ENCODE results near the gene C6orf163.

C6orf163 gene

GRCh38 chr6:87351583-87351982, 7.0 kb downstream of the C6orf163 start:
- no peak overlapping the region for H3K4me3 ChIP-seq (ENCODE audit: low read length)
- TF ChIP-seq, protein P1, sequence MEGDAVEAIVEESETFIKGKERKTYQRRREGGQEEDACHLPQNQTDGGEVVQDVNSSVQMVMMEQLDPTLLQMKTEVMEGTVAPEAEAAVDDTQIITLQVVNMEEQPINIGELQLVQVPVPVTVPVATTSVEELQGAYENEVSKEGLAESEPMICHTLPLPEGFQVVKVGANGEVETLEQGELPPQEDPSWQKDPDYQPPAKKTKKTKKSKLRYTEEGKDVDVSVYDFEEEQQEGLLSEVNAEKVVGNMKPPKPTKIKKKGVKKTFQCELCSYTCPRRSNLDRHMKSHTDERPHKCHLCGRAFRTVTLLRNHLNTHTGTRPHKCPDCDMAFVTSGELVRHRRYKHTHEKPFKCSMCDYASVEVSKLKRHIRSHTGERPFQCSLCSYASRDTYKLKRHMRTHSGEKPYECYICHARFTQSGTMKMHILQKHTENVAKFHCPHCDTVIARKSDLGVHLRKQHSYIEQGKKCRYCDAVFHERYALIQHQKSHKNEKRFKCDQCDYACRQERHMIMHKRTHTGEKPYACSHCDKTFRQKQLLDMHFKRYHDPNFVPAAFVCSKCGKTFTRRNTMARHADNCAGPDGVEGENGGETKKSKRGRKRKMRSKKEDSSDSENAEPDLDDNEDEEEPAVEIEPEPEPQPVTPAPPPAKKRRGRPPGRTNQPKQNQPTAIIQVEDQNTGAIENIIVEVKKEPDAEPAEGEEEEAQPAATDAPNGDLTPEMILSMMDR (IDR thresholded peaks at IDR 0.05; ENCODE audit: insufficient read depth, low read depth, low read length, missing control alignments), result no peak
- no peak for DNase-seq (ENCODE audit: low read depth)

DNA sequence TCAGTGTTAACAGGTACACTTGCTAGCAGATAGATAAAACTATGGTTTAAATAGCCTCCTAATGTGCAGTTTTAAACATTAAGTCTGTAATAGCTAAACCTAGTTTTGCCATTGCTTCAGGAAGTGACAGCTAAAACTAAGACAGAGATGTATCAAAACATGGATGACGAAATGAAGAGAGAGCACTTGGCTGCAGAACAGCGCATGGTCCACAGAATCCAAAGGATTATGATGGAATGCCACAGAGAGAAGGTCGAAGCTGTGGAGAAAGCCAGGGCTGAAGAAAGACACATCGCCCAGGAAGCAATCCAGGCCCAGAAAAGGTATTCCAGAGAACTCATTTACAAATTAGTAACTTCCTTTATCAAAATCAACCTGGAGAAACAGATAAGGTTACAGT, 11.6 kb downstream of the C6orf163 start:
- H3K4me3 ChIP-seq (ENCODE audit: low read length), result no peak overlapping the region
- TF ChIP-seq, protein P1 (IDR thresholded peaks at IDR 0.05; ENCODE audit: insufficient read depth, low read depth, low read length, missing control alignments), result no peak
- DNase-seq (ENCODE audit: low read depth), result no peak

DNA sequence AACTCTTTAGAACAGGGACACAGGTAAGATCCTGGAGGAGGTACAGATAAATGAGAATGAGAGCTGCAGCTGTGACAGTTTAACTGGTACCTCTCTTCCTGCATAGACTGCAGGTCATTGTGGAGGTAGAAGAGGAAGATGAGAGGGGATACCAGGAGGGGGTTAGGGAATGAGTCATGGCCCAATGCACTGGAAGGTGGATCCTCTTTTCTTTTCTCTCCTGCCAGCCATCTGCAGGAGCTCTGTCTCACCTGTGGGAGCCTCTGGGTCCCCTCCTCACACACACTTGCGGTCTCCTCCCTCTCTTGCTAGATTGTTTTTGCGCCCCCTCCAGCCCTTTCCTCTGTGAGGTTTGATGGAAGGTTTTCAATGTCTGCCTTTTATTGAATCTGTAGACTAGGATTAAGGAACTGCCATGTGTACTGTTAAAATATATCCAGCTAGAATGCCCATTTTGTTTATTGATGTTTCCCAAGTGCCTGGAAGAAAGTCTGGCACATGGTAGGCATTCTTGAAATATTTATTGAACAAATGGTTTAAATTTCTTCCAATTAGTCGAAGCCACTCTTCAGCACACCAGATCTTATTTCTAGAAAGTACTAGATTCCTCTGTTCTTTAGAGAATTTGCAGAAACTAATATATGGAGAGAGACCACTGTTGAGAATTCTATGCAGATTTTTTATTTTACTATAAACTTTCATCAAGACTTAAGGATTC, 13.0 kb downstream of the C6orf163 start:
- no peak overlapping the region for H3K4me3 ChIP-seq (ENCODE audit: low read length)
- DNase-seq (ENCODE audit: low read depth), result no peak
- TF ChIP-seq, protein P1 (IDR thresholded peaks at IDR 0.05; ENCODE audit: insufficient read depth, low read depth, low read length, missing control alignments), result no peak

DNA sequence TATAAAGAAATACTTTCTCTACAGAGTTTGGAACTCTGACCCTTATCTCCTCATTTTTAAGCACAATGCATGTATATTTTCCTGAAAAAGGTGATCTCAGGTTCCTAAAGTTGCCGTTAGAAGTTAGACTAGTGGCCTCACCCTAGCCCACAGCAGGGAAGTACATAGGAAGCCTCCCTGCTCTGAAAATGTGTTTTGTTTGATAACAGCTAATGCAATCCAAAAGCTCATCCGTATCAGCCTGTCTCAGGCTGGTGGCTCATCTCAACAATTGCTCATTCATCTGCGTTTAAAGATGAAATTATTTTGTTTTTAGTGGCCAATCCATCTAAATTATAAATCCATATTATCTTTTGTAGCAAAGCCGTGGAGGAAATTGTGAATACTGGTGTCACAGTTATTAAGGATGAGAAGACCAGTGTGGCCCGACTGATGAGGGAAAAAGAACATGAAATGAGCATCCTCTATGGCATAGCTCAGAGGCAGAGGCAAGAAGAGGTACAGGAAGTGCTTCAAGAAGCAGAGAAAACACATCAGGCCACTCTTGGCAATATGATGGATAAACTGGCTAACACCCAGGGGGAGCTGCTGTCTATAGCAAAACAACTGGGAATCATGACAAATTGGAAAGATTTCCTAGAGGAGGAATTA, 20.1 kb downstream of the C6orf163 start:
- no peak for DNase-seq (ENCODE audit: low read depth)
- no peak overlapping the region for H3K4me3 ChIP-seq (ENCODE audit: low read length)
- TF ChIP-seq, protein P1 (IDR thresholded peaks at IDR 0.05; ENCODE audit: insufficient read depth, low read depth, low read length, missing control alignments), result no peak

DNA sequence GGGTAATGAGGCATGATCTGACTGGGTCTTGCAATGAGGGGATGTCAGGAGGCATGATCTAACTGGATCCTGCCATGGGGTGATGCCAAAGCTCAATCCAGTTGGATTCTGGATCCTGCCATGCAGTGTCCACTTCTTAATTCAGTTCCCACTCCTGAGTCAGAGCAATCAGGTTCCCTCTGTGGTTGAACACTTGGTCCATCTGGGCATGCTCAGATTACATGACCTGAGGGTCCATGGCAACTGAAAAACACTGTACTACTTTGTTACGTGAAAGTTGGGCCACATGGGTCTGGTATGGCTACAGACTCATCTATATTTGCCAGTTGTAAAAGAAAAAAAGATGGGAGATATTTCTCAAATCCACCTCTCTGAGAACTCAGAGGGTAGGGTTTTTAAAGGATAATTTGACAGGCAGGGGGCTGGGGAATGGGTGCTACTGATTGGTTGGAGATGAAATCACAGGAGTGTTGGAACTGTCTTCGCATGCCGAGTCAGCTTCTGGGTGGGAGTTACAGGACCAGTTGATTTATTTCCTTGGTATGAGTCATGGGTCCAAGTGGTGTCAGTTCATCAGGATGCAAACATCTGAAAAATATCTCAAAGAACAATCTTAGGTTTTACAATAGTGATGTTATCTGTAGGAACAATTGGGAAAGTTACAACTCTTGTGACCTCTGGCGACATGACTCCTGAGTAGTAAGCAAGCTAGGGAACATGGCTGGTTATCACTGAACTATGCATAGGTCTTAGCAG, 21.6 kb downstream of the C6orf163 start:
- peak; percentile 11 for DNase-seq (ENCODE audit: low read depth)
- TF ChIP-seq, protein P1 (IDR thresholded peaks at IDR 0.05; ENCODE audit: insufficient read depth, low read depth, low read length, missing control alignments), result no peak
- no peak overlapping the region for H3K4me3 ChIP-seq (ENCODE audit: low read length)

DNA sequence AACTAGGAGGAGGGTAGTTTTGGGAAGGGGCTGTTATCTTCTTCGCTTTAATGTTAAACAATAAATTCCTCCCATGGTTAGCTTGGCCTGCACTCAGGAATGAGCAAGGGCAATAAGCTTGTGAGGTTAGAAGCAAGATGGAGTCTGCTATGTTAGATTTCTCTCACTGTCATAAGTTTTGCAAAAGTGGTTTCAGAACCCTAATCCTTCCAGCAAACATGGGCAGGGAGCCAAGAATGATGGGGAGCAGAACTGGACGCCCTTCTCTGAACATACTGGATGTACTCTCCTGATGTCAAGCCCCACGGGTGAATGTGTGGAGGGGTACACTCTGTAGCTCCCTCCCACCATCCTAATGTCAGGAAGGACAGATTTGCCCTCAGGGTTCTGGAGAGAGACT, 22.3 kb downstream of the C6orf163 start:
- TF ChIP-seq, protein P1 (IDR thresholded peaks at IDR 0.05; ENCODE audit: insufficient read depth, low read depth, low read length, missing control alignments), result no peak
- DNase-seq (ENCODE audit: low read depth), result no peak
- no peak overlapping the region for H3K4me3 ChIP-seq (ENCODE audit: low read length)

Data from epithelial cell of esophagus (primary cell).